IMR-90 (cell line): Measurements from ENCODE around the gene CMSS1.

Experiments used
- CTCF ChIP-seq: conservative IDR thresholded peaks from 2 replicates; pipeline ENCODE4 v1.5.1; 2012; ENCODE audit warnings: mild to moderate bottlenecking, low read depth, low read length, improper control_type of control experiment
- FOS ChIP-seq: fragments of 150-350 bp; IDR thresholded peaks from 2 replicates; pipeline ENCODE4 v1.6.1; 2016; ENCODE audit warnings: low read depth, low read length
- POLR2A ChIP-seq: IDR thresholded peaks from 2 replicates; pipeline ENCODE4 v1.6.1; 2012; ENCODE audit warnings: mild to moderate bottlenecking, low read depth, low read length
- RAD21 ChIP-seq: IDR thresholded peaks from 2 replicates; pipeline ENCODE4 v1.6.1; 2012; ENCODE audit warnings: low read length, improper control_type of control experiment

GRCh38 chr3:100043271-100043670 is 225.6 kb downstream of the CMSS1 start:
- TF ChIP-seq FOS, result no peak
- TF ChIP-seq POLR2A, result no peak
- TF ChIP-seq CTCF, result no peak
- no peak for TF ChIP-seq RAD21
